NCI-H69 (cell line): Measurements from ENCODE around the gene NEU2.

Source experiments
- DNase-seq: peaks from one replicate; lab custom pipeline; 2025; lab: John Stamatoyannopoulos, UW

NEU2 gene

GRCh38 chr2:233076749-233077148 lies 44.3 kb downstream of the NEU2 start:
- DNase-seq: no peak

GRCh38 chr2:233079473-233079877 lies 47.0 kb downstream of the NEU2 start:
- no peak for DNase-seq

GRCh38 chr2:233079953-233080835 lies 47.7 kb downstream of the NEU2 start:
- no peak for DNase-seq

GRCh38 chr2:233080836-233081229 lies 48.4 kb downstream of the NEU2 start:
- no peak for DNase-seq

GRCh38 chr2:233081232-233081730 lies 48.8 kb downstream of the NEU2 start:
- no peak for DNase-seq

GRCh38 chr2:233081731-233082221 lies 49.3 kb downstream of the NEU2 start:
- DNase-seq: no peak

GRCh38 chr2:233082222-233082930 lies 49.9 kb downstream of the NEU2 start:
- DNase-seq: no peak

GRCh38 chr2:233082931-233083755 lies 50.7 kb downstream of the NEU2 start:
- no peak for DNase-seq

- DNase-seq: no peak
Measured at GRCh38 chr2:233083782-233084181, 51.3 kb downstream of the NEU2 start.

GRCh38 chr2:233084488-233084887 lies 52.0 kb downstream of the NEU2 start:
- DNase-seq: no peak
